WERI-Rb-1 (cell line): ENCODE data around the gene CRYBB1.

Experiments used
- DNase-seq: peaks from one replicate; pipeline ENCODE4 v3.0.0-alpha.2; 2020
- H3K27ac ChIP-seq: fragments of 250-450 bp; sonication (Bioruptor Pico); 2 replicates; pipeline ENCODE4 v1.5.1; 2020; ENCODE audit warnings: mild to moderate bottlenecking, moderate library complexity
- H3K27me3 ChIP-seq: fragments of 250-450 bp; sonication (Bioruptor Pico); 2 replicates; pipeline ENCODE4 v1.5.1; 2021; ENCODE audit warnings: mild to moderate bottlenecking, low read depth, moderate library complexity; ENCODE audit not compliant: insufficient read depth, severe bottlenecking
- H3K36me3 ChIP-seq: fragments of 250-450 bp; sonication (Bioruptor Pico); 2 replicates; pipeline ENCODE4 v1.5.1; 2020; ENCODE audit warnings: mild to moderate bottlenecking, moderate library complexity
- H3K4me3 ChIP-seq: 2 replicates; pipeline ENCODE4 v1.5.1; 2011; ENCODE audit warnings: low read depth, mild to moderate bottlenecking, control low read depth, low read length
- H3K9me3 ChIP-seq: fragments of 250-450 bp; sonication (Bioruptor Pico); 2 replicates; pipeline ENCODE4 v1.5.1; 2021; ENCODE audit warnings: mild to moderate bottlenecking, moderate library complexity; ENCODE audit not compliant: severe bottlenecking
- CTCF ChIP-seq: IDR thresholded peaks from 2 replicates; pipeline ENCODE4 v1.5.1; 2011; ENCODE audit warnings: low read depth, mild to moderate bottlenecking, control low read depth, inconsistent platforms, low read length

CRYBB1 gene

GRCh38 chr22:26579331-26579886 is 38.4 kb downstream of the CRYBB1 start:
- no peaks in the 10 kb centered on the region for H3K9me3 ChIP-seq
- no peak for DNase-seq
- no peak for TF ChIP-seq CTCF
- no peaks in the 10 kb centered on the region for H3K27me3 ChIP-seq
- no peak overlapping the region for H3K27ac ChIP-seq
- peaks cover 3% of the 10 kb centered on the region for H3K36me3 ChIP-seq
- no peak overlapping the region for H3K4me3 ChIP-seq

GRCh38 chr22:26577081-26577480 is 40.7 kb downstream of the CRYBB1 start:
- H3K36me3 ChIP-seq, result peaks cover 3% of the 10 kb centered on the region; the same call in 1 of the 2 replicates
- TF ChIP-seq CTCF, result no peak
- H3K27me3 ChIP-seq, result no peaks in the 10 kb centered on the region
- H3K9me3 ChIP-seq, result no peaks in the 10 kb centered on the region
- no peak overlapping the region for H3K27ac ChIP-seq
- no peak overlapping the region for H3K4me3 ChIP-seq
- no peak for DNase-seq

- no peak for TF ChIP-seq CTCF
- Histone ChIP-seq H3K27ac (no peak overlapping the region), H3K9me3 (no peaks in the 10 kb centered on the region), H3K27me3 (no peaks in the 10 kb centered on the region), H3K36me3 (no peaks in the 10 kb centered on the region), H3K4me3 (no peak overlapping the region)
- no peak for DNase-seq
These were observed 41.7 kb downstream of the CRYBB1 start for GRCh38 chr22:26576026-26576680.

GRCh38 chr22:26574001-26574723 is 43.7 kb downstream of the CRYBB1 start:
- DNase-seq, result no peak
- H3K27ac ChIP-seq, result no peak overlapping the region
- no peaks in the 10 kb centered on the region for H3K27me3 ChIP-seq
- H3K9me3 ChIP-seq, result no peaks in the 10 kb centered on the region
- TF ChIP-seq CTCF, result no peak
- no peaks in the 10 kb centered on the region for H3K36me3 ChIP-seq
- no peak overlapping the region for H3K4me3 ChIP-seq

GRCh38 chr22:26573026-26573662 is 44.7 kb downstream of the CRYBB1 start:
- Histone ChIP-seq H3K9me3 (no peaks in the 10 kb centered on the region), H3K27ac (no peak overlapping the region), H3K27me3 (no peaks in the 10 kb centered on the region), H3K36me3 (no peaks in the 10 kb centered on the region), H3K4me3 (no peak overlapping the region)
- no peak for DNase-seq
- no peak for TF ChIP-seq CTCF
